ENCODE data around the gene HOXB4. TPM values are rescaled to one million over a fixed set of nuclear protein-coding genes. Genes with fewer than 3 reads are reported as not detected.
A peak's percentile ranks its signal among the peaks of the same experiment; 100 is the strongest.

Gene HOXB4
- total RNA-seq, 1 experiment from 2014 or later = not detected

DNA sequence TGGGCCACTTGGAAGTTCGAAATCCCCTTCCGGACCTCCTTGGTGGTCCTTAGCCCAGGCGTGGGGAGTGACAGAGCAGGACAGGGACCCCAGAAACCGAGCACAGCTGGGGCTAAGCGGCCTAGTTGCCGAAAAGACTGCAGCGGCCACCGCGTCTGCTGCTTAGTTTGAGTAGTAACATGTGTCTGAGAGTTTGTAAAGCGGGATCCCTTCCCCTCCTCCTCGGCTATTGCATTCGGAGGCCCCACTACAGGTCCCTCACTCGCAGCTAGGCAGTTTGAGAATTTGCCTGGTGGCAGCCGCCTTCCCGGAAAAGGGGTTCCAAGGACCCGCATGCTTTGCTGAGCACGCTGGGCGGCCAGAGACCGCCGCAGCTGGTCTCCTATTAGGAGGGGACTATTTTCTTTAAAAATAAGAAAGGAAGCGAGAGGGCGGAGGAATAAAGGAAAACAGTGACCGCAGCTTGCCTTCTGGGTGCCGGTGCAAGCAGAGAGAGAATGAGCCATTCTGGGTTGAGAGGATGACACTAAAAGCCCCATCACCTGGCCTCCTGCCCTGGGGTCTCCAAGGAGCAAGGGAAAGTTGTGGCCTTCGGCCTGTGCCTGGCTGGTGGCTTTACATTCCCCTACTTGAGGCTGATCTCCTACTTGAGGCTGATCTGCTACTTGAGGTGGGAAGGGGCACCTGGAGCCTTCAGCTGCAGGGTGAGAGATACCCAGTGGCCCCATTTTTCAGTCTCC is 16.6 kb upstream of the HOXB4 start:
- Histone ChIP-seq H3K79me1 (ENCODE audit: insufficient read depth, low read depth, low read length, poor library complexity, severe bottlenecking) (no peaks in the 10 kb centered on the region), H2BK5ac (ENCODE audit: insufficient read length, low read length) (no peak overlapping the region), H3T11ph (ENCODE audit: low read length) (no peak overlapping the region), H2BK120ac (ENCODE audit: low read depth, low read length, poor library complexity, severe bottlenecking) (no peak overlapping the region), H3K4me1 (ENCODE audit: insufficient read depth, low read length) (no peaks in the 10 kb centered on the region), H4K5ac (ENCODE audit: insufficient read length, low read depth, low read length) (no peak overlapping the region), H2BK20ac (ENCODE audit: low read depth, low read length, poor library complexity, severe bottlenecking) (no peak overlapping the region), H3K14ac (ENCODE audit: insufficient read depth, low read length) (no peak overlapping the region), H3K27me3 (ENCODE audit: insufficient read depth, low read length) (peaks cover 99% of the 10 kb centered on the region), H3K9me3 (ENCODE audit: control insufficient read depth, low read depth, low read length) (no peaks in the 10 kb centered on the region), H4K8ac (replicated peaks; ENCODE audit: insufficient read length, low read depth, low read length) (no peak overlapping the region), H3K79me2 (ENCODE audit: insufficient read depth, low read length) (no peaks in the 10 kb centered on the region), H3K56ac (ENCODE audit: insufficient read length, low read depth, low read length) (no peak overlapping the region), H2BK15ac (ENCODE audit: low read depth, low read length) (no peak overlapping the region), H4K91ac (ENCODE audit: insufficient read length, low read depth, low read length) (no peak overlapping the region), H3K23ac (ENCODE audit: insufficient read length, low read depth, low read length) (no peak overlapping the region), H3K27ac (ENCODE audit: insufficient read length, low read depth, low read length) (no peak overlapping the region), H2AK5ac (ENCODE audit: insufficient read length, low read length) (no peak overlapping the region), H2BK12ac (ENCODE audit: insufficient read length, low read depth, low read length) (no peak overlapping the region), H3K4ac (ENCODE audit: low read depth, low read length) (no peak overlapping the region), H3K9ac (ENCODE audit: extremely low read depth, insufficient read length, low read length) (no peak overlapping the region), H2AFZ (ENCODE audit: low read length) (no peak overlapping the region), H3K18ac (ENCODE audit: insufficient read length, low read depth, low read length) (no peak overlapping the region), H3K23me2 (ENCODE audit: insufficient read length, low read depth, low read length, poor library complexity, severe bottlenecking) (no peaks in the 10 kb centered on the region), H3K4me2 (ENCODE audit: insufficient read depth, insufficient read length, low read length) (peak overlapping the region; percentile 33), H4K20me1 (ENCODE audit: control insufficient read depth, insufficient read depth, insufficient read length) (no peaks in the 10 kb centered on the region)
- DNase-seq = no peak
- H3K4me1 Mint-ChIP-seq = peaks cover 8 to 36% of the 10 kb centered on the region in 2 experiments
- H3K27ac Mint-ChIP-seq = no peak overlapping the region
- H3K36me3 Mint-ChIP-seq (ENCODE audit: insufficient read depth in 1 of 3, low read depth in 3 of 3) = no peaks in the 10 kb centered on the region
- H3K4me3 Mint-ChIP-seq = no peak overlapping the region
- H3K9me3 Mint-ChIP-seq = peaks cover 4 to 21% of the 10 kb centered on the region in 2 experiments; a peak in 2 of 5 replicates
- H3K27me3 Mint-ChIP-seq (ENCODE audit: low read depth) = peaks cover 100% of the 10 kb centered on the region
- no CpG with 5 or more reads among the region's 25 CpGs for WGBS (ENCODE audit: extremely low coverage, insufficient read length, low lambda C conversion rate)
- TF ChIP-seq, protein P1, sequence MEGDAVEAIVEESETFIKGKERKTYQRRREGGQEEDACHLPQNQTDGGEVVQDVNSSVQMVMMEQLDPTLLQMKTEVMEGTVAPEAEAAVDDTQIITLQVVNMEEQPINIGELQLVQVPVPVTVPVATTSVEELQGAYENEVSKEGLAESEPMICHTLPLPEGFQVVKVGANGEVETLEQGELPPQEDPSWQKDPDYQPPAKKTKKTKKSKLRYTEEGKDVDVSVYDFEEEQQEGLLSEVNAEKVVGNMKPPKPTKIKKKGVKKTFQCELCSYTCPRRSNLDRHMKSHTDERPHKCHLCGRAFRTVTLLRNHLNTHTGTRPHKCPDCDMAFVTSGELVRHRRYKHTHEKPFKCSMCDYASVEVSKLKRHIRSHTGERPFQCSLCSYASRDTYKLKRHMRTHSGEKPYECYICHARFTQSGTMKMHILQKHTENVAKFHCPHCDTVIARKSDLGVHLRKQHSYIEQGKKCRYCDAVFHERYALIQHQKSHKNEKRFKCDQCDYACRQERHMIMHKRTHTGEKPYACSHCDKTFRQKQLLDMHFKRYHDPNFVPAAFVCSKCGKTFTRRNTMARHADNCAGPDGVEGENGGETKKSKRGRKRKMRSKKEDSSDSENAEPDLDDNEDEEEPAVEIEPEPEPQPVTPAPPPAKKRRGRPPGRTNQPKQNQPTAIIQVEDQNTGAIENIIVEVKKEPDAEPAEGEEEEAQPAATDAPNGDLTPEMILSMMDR (conservative IDR thresholded peaks at IDR 0.05) = no peak

Data from H9 (cell line).